Testis (tissue), 2 donors: Measurements from ENCODE around the gene PRIM1.

Experiments
- CTCF ChIP-seq, 3 experiments: fragments of 450-650 bp in 2 of 3; fragments of 200-600 bp in 1 of 3; sonication (generic) in 1 of 3; IDR thresholded peaks; one replicate each; pipeline ENCODE4 v1.5.1; 2016 to 2019; ENCODE audit warnings: antibody characterized with exemption in 3 of 3, mild to moderate bottlenecking in 2 of 3, moderate library complexity in 1 of 3
- POLR2A ChIP-seq: fragments of 450-650 bp; IDR thresholded peaks from one replicate; pipeline ENCODE4 v1.6.1; 2017; ENCODE audit warnings: antibody characterized with exemption, mild to moderate bottlenecking, moderate library complexity

GRCh38 chr12:56724972-56725722, 27.0 kb downstream of the PRIM1 start, which contains the start of gene NACA:
- TF ChIP-seq POLR2A (peak; percentile 51), CTCF (IDR thresholded peaks at IDR 0.05) (no peak)
